ENCODE data around the gene MEF2D.

Gene MEF2D

GRCh38 chr1:156487862-156488261 lies 12.7 kb downstream of the MEF2D start:
- DNase-seq, result peak; percentile 45

GRCh38 chr1:156486421-156487344 lies 13.9 kb downstream of the MEF2D start:
- Histone ChIP-seq H3K4me3 (ENCODE audit: low read length) (no peak overlapping the region), H3K4me1 (ENCODE audit: low read length) (peaks cover 89% of the 10 kb centered on the region), H2AFZ (ENCODE audit: low read length) (no peak overlapping the region), H3K9me3 (replicated peaks; ENCODE audit: insufficient read depth, low read length) (no peaks in the 10 kb centered on the region), H3F3A (ENCODE audit: insufficient read depth, low read length) (peaks cover 53% of the 10 kb centered on the region), H3K9ac (ENCODE audit: low read length) (no peak overlapping the region), H3K27ac (ENCODE audit: low read length) (peak overlapping the region; percentile 83; the same call in 1 of the 2 replicates), H3K9me2 (replicated peaks; ENCODE audit: insufficient read depth, low read length) (no peaks in the 10 kb centered on the region), H3K36me3 (replicated peaks; ENCODE audit: insufficient read depth, low read length) (peaks cover 21% of the 10 kb centered on the region), H3K27me3 (replicated peaks; ENCODE audit: insufficient read depth, low read length) (no peaks in the 10 kb centered on the region), H4K20me1 (ENCODE audit: insufficient read depth, low read length) (peaks cover 9% of the 10 kb centered on the region; the same call in 1 of the 2 replicates), H3K79me2 (ENCODE audit: low read length) (peaks cover 100% of the 10 kb centered on the region), H3K4me2 (ENCODE audit: low read depth, low read length) (no peak overlapping the region)
- no peak for DNase-seq
- TF ChIP-seq EZH2 (optimal IDR thresholded peaks at IDR 0.05; ENCODE audit: low read depth, low read length), result no peak
- TF ChIP-seq, protein P1, sequence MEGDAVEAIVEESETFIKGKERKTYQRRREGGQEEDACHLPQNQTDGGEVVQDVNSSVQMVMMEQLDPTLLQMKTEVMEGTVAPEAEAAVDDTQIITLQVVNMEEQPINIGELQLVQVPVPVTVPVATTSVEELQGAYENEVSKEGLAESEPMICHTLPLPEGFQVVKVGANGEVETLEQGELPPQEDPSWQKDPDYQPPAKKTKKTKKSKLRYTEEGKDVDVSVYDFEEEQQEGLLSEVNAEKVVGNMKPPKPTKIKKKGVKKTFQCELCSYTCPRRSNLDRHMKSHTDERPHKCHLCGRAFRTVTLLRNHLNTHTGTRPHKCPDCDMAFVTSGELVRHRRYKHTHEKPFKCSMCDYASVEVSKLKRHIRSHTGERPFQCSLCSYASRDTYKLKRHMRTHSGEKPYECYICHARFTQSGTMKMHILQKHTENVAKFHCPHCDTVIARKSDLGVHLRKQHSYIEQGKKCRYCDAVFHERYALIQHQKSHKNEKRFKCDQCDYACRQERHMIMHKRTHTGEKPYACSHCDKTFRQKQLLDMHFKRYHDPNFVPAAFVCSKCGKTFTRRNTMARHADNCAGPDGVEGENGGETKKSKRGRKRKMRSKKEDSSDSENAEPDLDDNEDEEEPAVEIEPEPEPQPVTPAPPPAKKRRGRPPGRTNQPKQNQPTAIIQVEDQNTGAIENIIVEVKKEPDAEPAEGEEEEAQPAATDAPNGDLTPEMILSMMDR (IDR thresholded peaks at IDR 0.05; ENCODE audit: low read length), result no peak
- no peak for TF ChIP-seq EZH2phosphoT487 (IDR thresholded peaks at IDR 0.05; ENCODE audit: low read length)

More at GRCh38 chr1:156487862-156488261, 12.7 kb downstream of the MEF2D start:
- Histone ChIP-seq H3K27ac (ENCODE audit: low read length) (peak overlapping the region; percentile 83), H3K9me3 (replicated peaks; ENCODE audit: insufficient read depth, low read length) (no peaks in the 10 kb centered on the region), H3K4me1 (ENCODE audit: low read length) (peaks cover 89% of the 10 kb centered on the region), H2AFZ (ENCODE audit: low read length) (no peak overlapping the region), H3K27me3 (replicated peaks; ENCODE audit: insufficient read depth, low read length) (no peaks in the 10 kb centered on the region), H3K79me2 (ENCODE audit: low read length) (peaks cover 100% of the 10 kb centered on the region), H3K9ac (ENCODE audit: low read length) (peak overlapping the region; percentile 66), H3K4me3 (ENCODE audit: low read length) (peak overlapping the region; percentile 56), H3K36me3 (replicated peaks; ENCODE audit: insufficient read depth, low read length) (peaks cover 9% of the 10 kb centered on the region; the same call in 1 of the 2 replicates), H4K20me1 (ENCODE audit: insufficient read depth, low read length) (peaks cover 9% of the 10 kb centered on the region; the same call in 1 of the 2 replicates), H3K4me2 (ENCODE audit: low read depth, low read length) (peak overlapping the region; percentile 90), H3K9me2 (replicated peaks; ENCODE audit: insufficient read depth, low read length) (no peaks in the 10 kb centered on the region), H3F3A (ENCODE audit: insufficient read depth, low read length) (peaks cover 53% of the 10 kb centered on the region)
- TF ChIP-seq EZH2 (optimal IDR thresholded peaks at IDR 0.05; ENCODE audit: low read depth, low read length) (no peak), EZH2phosphoT487 (IDR thresholded peaks at IDR 0.05; ENCODE audit: low read length) (no peak)
- TF ChIP-seq, protein P1 (IDR thresholded peaks at IDR 0.05; ENCODE audit: low read length), result no peak

DNA sequence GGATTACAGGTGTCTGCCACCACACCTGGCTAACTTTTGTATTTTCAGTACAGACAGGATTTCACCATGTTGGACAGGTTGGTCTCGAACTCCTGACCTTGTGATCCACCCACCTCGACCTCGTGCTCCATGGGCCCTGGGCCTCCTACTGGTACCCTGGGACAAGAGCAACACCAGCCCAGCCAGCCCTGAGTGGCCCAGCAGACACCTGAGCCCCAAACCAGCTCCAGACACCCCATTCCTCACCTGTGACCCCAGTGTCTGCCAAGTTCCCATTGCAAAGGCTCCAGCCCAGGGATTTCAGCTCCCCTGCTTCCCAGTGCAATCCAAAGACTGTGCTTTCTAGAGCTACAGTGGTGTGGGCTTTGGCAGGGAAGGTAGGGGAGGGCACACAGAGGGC lies 14.6 kb downstream of the MEF2D start:
- H3K79me2 ChIP-seq (ENCODE audit: low read length), result peaks cover 100% of the 10 kb centered on the region
- H3K4me1 ChIP-seq (ENCODE audit: low read length), result peaks cover 89% of the 10 kb centered on the region
- H4K20me1 ChIP-seq (ENCODE audit: insufficient read depth, low read length), result peaks cover 9% of the 10 kb centered on the region; the same call in 1 of the 2 replicates

More for the DNA sequence above, 14.6 kb downstream of the MEF2D start:
- H3K4me2 ChIP-seq (ENCODE audit: low read depth, low read length), result no peak overlapping the region
- H3K9me3 ChIP-seq (replicated peaks; ENCODE audit: insufficient read depth, low read length), result no peaks in the 10 kb centered on the region
- no peak for DNase-seq
- H3K27me3 ChIP-seq (replicated peaks; ENCODE audit: insufficient read depth, low read length), result no peaks in the 10 kb centered on the region
- no peaks in the 10 kb centered on the region for H3K9me2 ChIP-seq (replicated peaks; ENCODE audit: insufficient read depth, low read length)
- peaks cover 27% of the 10 kb centered on the region for H3K36me3 ChIP-seq (replicated peaks; ENCODE audit: insufficient read depth, low read length)
- H3K9ac ChIP-seq (ENCODE audit: low read length), result no peak overlapping the region
- TF ChIP-seq EZH2phosphoT487 (IDR thresholded peaks at IDR 0.05; ENCODE audit: low read length) (no peak), EZH2 (optimal IDR thresholded peaks at IDR 0.05; ENCODE audit: low read depth, low read length) (no peak)
- TF ChIP-seq, protein P1 (IDR thresholded peaks at IDR 0.05; ENCODE audit: low read length), result no peak
- no peak overlapping the region for H2AFZ ChIP-seq (ENCODE audit: low read length)
- no peak overlapping the region for H3K27ac ChIP-seq (ENCODE audit: low read length)
- no peak overlapping the region for H3K4me3 ChIP-seq (ENCODE audit: low read length)
- peaks cover 50% of the 10 kb centered on the region for H3F3A ChIP-seq (ENCODE audit: insufficient read depth, low read length)

Data from MM.1S (cell line).